ENCODE results near the gene EHD4.

Gene EHD4

GRCh38 chr15:41936649-41937567 lies 35.4 kb downstream of the EHD4 start:
- peak; percentile 60 to 70 for DNase-seq (ENCODE audit: low read depth in 2 of 2)

- DNase-seq (ENCODE audit: low read depth in 2 of 2) = no peak
Measured at GRCh38 chr15:41936155-41936554, 36.2 kb downstream of the EHD4 start.

GRCh38 chr15:41935566-41936020 lies 36.8 kb downstream of the EHD4 start:
- no peak for DNase-seq (ENCODE audit: low read depth in 2 of 2)

GRCh38 chr15:41934843-41935242 lies 37.5 kb downstream of the EHD4 start:
- peak; percentile 48 to 54 for DNase-seq (ENCODE audit: low read depth in 2 of 2)

- DNase-seq (ENCODE audit: low read depth in 2 of 2) = no peak
Measured at GRCh38 chr15:41933771-41934170, 38.6 kb downstream of the EHD4 start.

GRCh38 chr15:41933326-41933725 lies 39.0 kb downstream of the EHD4 start:
- no peak for DNase-seq (ENCODE audit: low read depth in 2 of 2)

GRCh38 chr15:41932511-41933289 lies 39.7 kb downstream of the EHD4 start:
- DNase-seq (ENCODE audit: low read depth in 2 of 2) = no peak

- no peak for DNase-seq (ENCODE audit: low read depth in 2 of 2)
Measured at GRCh38 chr15:41932101-41932500, 40.3 kb downstream of the EHD4 start.

GRCh38 chr15:41930867-41931222 lies 41.5 kb downstream of the EHD4 start:
- DNase-seq (ENCODE audit: low read depth in 2 of 2) = no peak

GRCh38 chr15:41930221-41930866 lies 42.0 kb downstream of the EHD4 start:
- no peak for DNase-seq (ENCODE audit: low read depth in 2 of 2)

- peak in 1 of 2 experiments; percentile 16 for DNase-seq (ENCODE audit: low read depth in 2 of 2)
Measured at GRCh38 chr15:41928637-41929620, 43.4 kb downstream of the EHD4 start.

GRCh38 chr15:41928100-41928499 lies 44.3 kb downstream of the EHD4 start:
- DNase-seq (ENCODE audit: low read depth in 2 of 2) = no peak

- DNase-seq (ENCODE audit: low read depth in 2 of 2) = no peak
Measured at GRCh38 chr15:41927536-41927935, 44.8 kb downstream of the EHD4 start.

- DNase-seq (ENCODE audit: low read depth in 2 of 2) = no peak
Measured at GRCh38 chr15:41926185-41927056, 45.9 kb downstream of the EHD4 start.

GRCh38 chr15:41925086-41925608 lies 47.2 kb downstream of the EHD4 start:
- DNase-seq (ENCODE audit: low read depth in 2 of 2) = no peak

- no peak for DNase-seq (ENCODE audit: low read depth in 2 of 2)
Measured at GRCh38 chr15:41923401-41923997, 48.9 kb downstream of the EHD4 start.

- no peak for DNase-seq (ENCODE audit: low read depth in 2 of 2)
Measured at GRCh38 chr15:41922353-41922752, 50.0 kb downstream of the EHD4 start.

GRCh38 chr15:41921639-41922038 lies 50.7 kb downstream of the EHD4 start:
- no peak for DNase-seq (ENCODE audit: low read depth in 2 of 2)

- DNase-seq (ENCODE audit: low read depth in 2 of 2) = no peak
Measured at GRCh38 chr15:41921167-41921566, 51.2 kb downstream of the EHD4 start.

Data from stimulated activated CD4-positive, alpha-beta T cell treated with anti-CD3 and anti-CD28 coated beads, Interleukin-12 subunit alpha, Interleukin-12 subunit beta, amount 100 ng/mL, for 24 hours (primary cell).